Measurements from ENCODE around the gene PDZRN3. TPM values are rescaled to one million over a fixed set of nuclear protein-coding genes. Genes with fewer than 3 reads are reported as not detected.

Gene PDZRN3
- total RNA-seq, 2 donors from 2014 or later, result 6.1 to 10.4 TPM

GRCh38 chr3:73394240-73394639 lies 230.5 kb downstream of the PDZRN3 start:
- Histone ChIP-seq H3K27ac (ENCODE audit: low read depth, low read length) (no peak overlapping the region), H3K4me3 (ENCODE audit: low read length) (no peak overlapping the region), H3K4me1 (ENCODE audit: control insufficient read depth, insufficient read depth, low read length) (peaks cover 4% of the 10 kb centered on the region), H3K27me3 (ENCODE audit: control insufficient read depth, insufficient read depth, low read length, poor library complexity, severe bottlenecking) (no peaks in the 10 kb centered on the region), H3K9ac (ENCODE audit: extremely low read depth, low read length, poor library complexity, severe bottlenecking) (no peak overlapping the region), H3K36me3 (ENCODE audit: control insufficient read depth, insufficient read depth, low read length) (peaks cover 82% of the 10 kb centered on the region), H3K9me3 (ENCODE audit: control insufficient read depth, low read length) (no peaks in the 10 kb centered on the region)
- H3K4me3 Mint-ChIP-seq, result no peak overlapping the region
- H3K4me1 Mint-ChIP-seq, result peaks cover 9% of the 10 kb centered on the region
- 93 to 100% methylated on average over 2 to 5 of the region's 5 CpGs for WGBS, 2 experiments (ENCODE audit: insufficient coverage in 1 of 2, insufficient read length in 1 of 2)
- H3K27me3 Mint-ChIP-seq (ENCODE audit: insufficient read depth), result no peaks in the 10 kb centered on the region
- peaks cover 4% of the 10 kb centered on the region for H3K36me3 Mint-ChIP-seq (ENCODE audit: low read depth)
- TF ChIP-seq, protein P1, sequence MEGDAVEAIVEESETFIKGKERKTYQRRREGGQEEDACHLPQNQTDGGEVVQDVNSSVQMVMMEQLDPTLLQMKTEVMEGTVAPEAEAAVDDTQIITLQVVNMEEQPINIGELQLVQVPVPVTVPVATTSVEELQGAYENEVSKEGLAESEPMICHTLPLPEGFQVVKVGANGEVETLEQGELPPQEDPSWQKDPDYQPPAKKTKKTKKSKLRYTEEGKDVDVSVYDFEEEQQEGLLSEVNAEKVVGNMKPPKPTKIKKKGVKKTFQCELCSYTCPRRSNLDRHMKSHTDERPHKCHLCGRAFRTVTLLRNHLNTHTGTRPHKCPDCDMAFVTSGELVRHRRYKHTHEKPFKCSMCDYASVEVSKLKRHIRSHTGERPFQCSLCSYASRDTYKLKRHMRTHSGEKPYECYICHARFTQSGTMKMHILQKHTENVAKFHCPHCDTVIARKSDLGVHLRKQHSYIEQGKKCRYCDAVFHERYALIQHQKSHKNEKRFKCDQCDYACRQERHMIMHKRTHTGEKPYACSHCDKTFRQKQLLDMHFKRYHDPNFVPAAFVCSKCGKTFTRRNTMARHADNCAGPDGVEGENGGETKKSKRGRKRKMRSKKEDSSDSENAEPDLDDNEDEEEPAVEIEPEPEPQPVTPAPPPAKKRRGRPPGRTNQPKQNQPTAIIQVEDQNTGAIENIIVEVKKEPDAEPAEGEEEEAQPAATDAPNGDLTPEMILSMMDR (conservative IDR thresholded peaks at IDR 0.05), result no peak
- H3K9me3 Mint-ChIP-seq, result no peaks in the 10 kb centered on the region
- no peak overlapping the region for H3K27ac Mint-ChIP-seq
- no peak for DNase-seq

DNA sequence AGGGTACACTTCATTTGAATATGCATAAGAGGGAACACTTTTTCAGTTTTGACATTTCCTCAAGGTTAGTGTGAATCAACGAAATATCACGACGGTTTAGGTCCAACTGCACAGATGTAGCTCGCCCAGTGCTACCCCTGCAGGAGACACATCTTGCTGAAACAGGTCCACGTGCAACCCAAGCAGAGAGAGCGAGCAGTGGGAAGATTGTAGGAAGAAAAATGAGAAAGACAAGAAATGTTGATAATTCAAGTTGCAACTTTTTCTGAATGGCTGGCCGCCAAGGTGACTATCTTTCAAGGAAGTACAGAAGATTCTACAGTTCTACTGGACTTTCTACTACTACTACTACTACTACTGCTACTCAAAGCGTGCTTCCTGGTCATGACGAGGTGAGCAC lies 231.7 kb downstream of the PDZRN3 start:
- Histone ChIP-seq H3K27me3 (ENCODE audit: control insufficient read depth, insufficient read depth, low read length, poor library complexity, severe bottlenecking) (no peaks in the 10 kb centered on the region), H3K36me3 (ENCODE audit: control insufficient read depth, insufficient read depth, low read length) (peaks cover 90% of the 10 kb centered on the region), H3K9ac (ENCODE audit: extremely low read depth, low read length, poor library complexity, severe bottlenecking) (no peak overlapping the region), H3K4me1 (ENCODE audit: control insufficient read depth, insufficient read depth, low read length) (no peaks in the 10 kb centered on the region), H3K4me3 (ENCODE audit: low read length) (no peak overlapping the region), H3K27ac (ENCODE audit: low read depth, low read length) (no peak overlapping the region), H3K9me3 (ENCODE audit: control insufficient read depth, low read length) (no peaks in the 10 kb centered on the region)
- TF ChIP-seq, protein P1 (conservative IDR thresholded peaks at IDR 0.05), result no peak
- no peaks in the 10 kb centered on the region for H3K4me1 Mint-ChIP-seq
- peaks cover 4% of the 10 kb centered on the region for H3K36me3 Mint-ChIP-seq (ENCODE audit: low read depth)
- 97 to 99% methylated on average over 9 of the region's 9 CpGs for WGBS, 2 experiments (ENCODE audit: insufficient coverage in 1 of 2, insufficient read length in 1 of 2)
- H3K9me3 Mint-ChIP-seq, result no peaks in the 10 kb centered on the region
- no peak overlapping the region for H3K4me3 Mint-ChIP-seq
- H3K27me3 Mint-ChIP-seq (ENCODE audit: insufficient read depth), result no peaks in the 10 kb centered on the region
- DNase-seq, result no peak
- no peak overlapping the region for H3K27ac Mint-ChIP-seq

GRCh38 chr3:73391984-73392383 lies 232.8 kb downstream of the PDZRN3 start:
- no peak overlapping the region for H3K4me3 Mint-ChIP-seq
- Histone ChIP-seq H3K9ac (ENCODE audit: extremely low read depth, low read length, poor library complexity, severe bottlenecking) (no peak overlapping the region), H3K9me3 (ENCODE audit: control insufficient read depth, low read length) (no peaks in the 10 kb centered on the region), H3K27ac (ENCODE audit: low read depth, low read length) (no peak overlapping the region), H3K27me3 (ENCODE audit: control insufficient read depth, insufficient read depth, low read length, poor library complexity, severe bottlenecking) (no peaks in the 10 kb centered on the region), H3K4me3 (ENCODE audit: low read length) (no peak overlapping the region), H3K4me1 (ENCODE audit: control insufficient read depth, insufficient read depth, low read length) (no peaks in the 10 kb centered on the region), H3K36me3 (ENCODE audit: control insufficient read depth, insufficient read depth, low read length) (peaks cover 90% of the 10 kb centered on the region)
- TF ChIP-seq, protein P1 (conservative IDR thresholded peaks at IDR 0.05), result no peak
- H3K9me3 Mint-ChIP-seq, result no peaks in the 10 kb centered on the region
- no peak overlapping the region for H3K27ac Mint-ChIP-seq
- DNase-seq, result no peak
- 91 to 92% methylated on average over 8 to 9 of the region's 9 CpGs for WGBS, 2 experiments (ENCODE audit: insufficient coverage in 1 of 2, insufficient read length in 1 of 2)
- no peaks in the 10 kb centered on the region for H3K4me1 Mint-ChIP-seq
- H3K27me3 Mint-ChIP-seq (ENCODE audit: insufficient read depth), result no peaks in the 10 kb centered on the region
- peaks cover 7% of the 10 kb centered on the region for H3K36me3 Mint-ChIP-seq (ENCODE audit: low read depth)

All from endodermal cell (in vitro differentiated cells).